ENCODE data around the gene CELF1. TPM values are rescaled to one million over a fixed set of nuclear protein-coding genes. Genes with fewer than 3 reads are reported as not detected.

The CELF1 gene
- 56.9 and 71.4 TPM in 2 replicates for total RNA-seq

DNA sequence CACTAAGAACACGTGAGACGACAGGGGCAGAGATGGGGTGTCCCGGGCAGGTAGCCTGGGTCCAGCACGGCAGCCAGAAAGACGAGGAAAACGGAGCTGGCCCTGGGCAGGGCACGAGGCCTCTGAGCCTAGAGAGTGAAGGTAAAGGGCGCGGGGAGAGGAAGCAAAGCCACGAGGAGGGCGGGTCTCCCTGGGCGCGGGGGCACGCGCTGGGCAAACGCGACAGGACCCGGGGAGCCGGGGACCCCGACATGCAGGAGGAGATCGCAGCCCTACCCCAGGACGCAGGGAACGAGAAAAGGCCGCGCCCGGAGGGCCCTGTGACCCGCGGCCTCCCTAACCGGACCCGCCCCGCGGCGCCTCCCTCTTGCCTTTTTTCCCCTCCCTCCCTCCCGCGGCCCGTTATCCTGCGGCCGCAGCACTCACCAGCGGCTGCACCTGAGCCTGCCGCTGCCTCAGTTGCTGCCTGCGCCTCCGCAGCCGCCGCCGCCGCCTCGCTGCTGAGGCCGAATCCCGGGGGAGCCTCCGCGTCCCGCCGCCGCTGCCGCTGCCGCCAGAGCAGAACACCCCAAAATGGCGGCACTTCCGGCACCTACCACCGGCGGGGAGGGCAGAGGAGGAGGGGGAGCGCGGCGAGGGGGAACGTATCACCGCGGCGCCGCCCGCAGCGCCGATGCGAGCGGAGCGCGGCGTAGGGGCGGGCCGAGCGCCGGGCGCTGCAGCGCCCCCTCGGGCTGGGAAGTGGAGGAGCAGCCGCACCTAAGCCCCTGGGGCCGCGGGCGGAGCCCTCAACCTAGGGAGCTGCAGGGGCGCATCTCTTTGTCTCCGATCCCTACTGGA, at the start of gene CELF1:
CELF1 (minus strand) TSS at position 567 of the 840 bp plus-strand sequence. CDS start 53,609 bp downstream, outside the sequence.

GRCh38 chr11:47593934-47594855, 41.3 kb upstream of the CELF1 start, which contains the start of gene C1QTNF4:
Gene C1QTNF4 (minus strand): TSS chr11:47594411. CDS start chr11:47590810, 3,601 bp downstream.

GRCh38 chr11:47586098-47586855, 33.3 kb upstream of the CELF1 start, which contains the start of gene FAM180B:
Gene FAM180B (plus strand): TSS chr11:47586678. CDS start chr11:47586769, 91 bp downstream.

DNA sequence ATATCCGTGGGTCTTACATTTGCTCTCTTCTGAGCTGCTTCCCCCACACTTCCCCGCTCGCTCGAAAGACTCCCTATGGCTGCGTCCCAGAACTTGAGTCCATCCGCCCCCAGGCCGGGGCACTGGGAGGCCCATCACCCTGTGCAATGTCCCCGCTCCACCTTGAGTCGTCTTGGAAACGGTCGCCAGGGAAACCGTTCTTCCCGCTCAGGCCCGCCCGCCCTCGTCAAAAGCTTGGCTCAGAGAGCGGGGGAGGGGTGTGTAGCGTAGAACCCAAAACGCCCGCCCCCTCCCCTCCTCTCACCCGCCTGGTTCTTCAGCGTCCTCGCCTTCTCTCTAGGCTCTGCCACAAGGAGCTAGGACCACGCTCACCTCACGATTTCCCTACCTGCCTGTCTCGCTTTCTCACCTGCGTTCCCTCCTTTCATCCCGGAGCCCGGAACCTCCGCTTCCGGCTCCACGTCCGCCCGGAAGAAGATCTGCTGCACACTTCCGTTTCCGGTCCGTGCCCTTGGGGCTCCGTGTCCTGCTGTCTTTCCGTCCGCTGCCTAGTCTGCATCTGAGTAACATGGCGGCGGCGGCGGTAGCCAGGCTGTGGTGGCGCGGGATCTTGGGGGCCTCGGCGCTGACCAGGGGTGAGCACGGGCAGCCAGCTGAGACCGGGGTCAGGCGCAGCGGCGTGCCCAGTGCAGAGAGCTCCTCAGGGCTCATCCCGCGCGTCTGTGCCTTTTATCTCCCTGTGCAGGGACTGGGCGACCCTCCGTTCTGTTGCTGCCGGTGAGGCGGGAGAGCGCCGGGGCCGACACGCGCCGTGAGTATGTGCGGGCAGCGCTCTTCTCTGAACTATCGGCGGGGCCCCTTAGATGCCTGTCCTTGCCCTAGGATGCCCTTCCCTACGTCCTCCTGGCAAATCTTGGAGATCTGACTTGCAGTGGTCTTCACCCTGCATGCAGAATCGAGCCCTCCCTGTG, 25.9 kb upstream of the CELF1 start, which contains the start of the genes KBTBD4 and NDUFS3:
KBTBD4 (minus strand) TSS at position 447 of the 971 bp plus-strand sequence; CDS start at position 428, 19 bp downstream.
NDUFS3 (plus strand) TSS at position 551 of the 971 bp plus-strand sequence; CDS start at position 569, 18 bp downstream.

GRCh38 chr11:47565340-47566148, 12.6 kb upstream of the CELF1 start, which contains the start of gene PTPMT1:
Gene PTPMT1 (plus strand): TSS chr11:47565599. CDS start chr11:47565623, 24 bp downstream.

GRCh38 chr11:47448566-47449427, 104.1 kb downstream of the CELF1 start, which contains the start of gene RAPSN:
Gene RAPSN (minus strand): TSS chr11:47449136. CDS start chr11:47448964, 172 bp downstream.

DNA sequence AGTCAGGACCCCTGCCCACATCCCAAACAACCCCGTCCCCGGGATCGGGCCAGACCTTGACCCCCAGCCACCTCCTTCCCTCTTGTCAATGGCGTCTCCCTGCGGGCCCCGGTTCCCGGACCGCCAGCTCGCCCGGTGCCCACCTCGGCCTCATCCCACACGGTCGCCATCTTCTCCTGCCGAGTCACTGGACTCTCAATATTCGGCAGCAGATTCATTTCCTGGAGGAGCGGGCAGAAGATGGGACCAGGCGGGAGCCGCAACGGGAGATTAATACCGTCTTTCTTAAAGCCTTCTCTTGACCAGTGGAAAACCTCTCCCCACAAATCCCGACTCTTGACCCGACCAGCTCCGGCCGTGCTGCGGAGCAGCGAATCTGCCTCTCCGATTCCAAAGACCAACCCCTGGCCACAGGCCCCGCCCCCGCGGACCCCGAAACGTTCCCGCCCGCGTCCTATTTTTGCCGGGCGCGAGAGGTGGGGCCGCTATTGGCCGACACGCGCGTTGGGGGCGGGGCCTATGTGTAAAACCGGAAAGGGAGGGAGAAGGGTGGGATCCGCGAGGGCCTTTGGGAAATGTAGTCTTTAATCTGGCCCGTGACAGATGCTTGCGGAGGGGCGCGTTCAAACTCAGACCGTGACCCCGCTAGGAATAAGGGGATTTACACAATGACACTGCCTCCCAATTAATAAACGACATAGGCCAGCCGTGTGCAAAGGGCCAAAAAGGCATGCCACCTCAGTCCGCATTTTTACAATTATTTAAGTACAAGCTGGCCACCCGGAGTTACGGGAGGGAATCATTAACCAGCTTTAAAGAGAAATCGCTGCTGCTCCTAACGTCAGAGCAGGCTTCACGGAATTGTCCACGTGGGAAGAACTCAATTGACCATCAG, 126.6 kb downstream of the CELF1 start, which contains the start of gene PSMC3:
PSMC3 (minus strand) TSS at position 378 of the 895 bp plus-strand sequence; CDS start at position 218, 160 bp downstream.

Other genes starting within 250 kb of the CELF1 start
- not detected in 2 replicates for gene MYBPC3, start 200.4 kb downstream of the CELF1 start, total RNA-seq
- not detected in 2 replicates for gene SPI1, start 174.6 kb downstream of the CELF1 start, total RNA-seq
- 110 and 188 TPM in 2 replicates for gene SLC39A13, start 144.5 kb downstream of the CELF1 start, total RNA-seq
- 85.3 and 192 TPM in 2 replicates for gene PSMC3, start 126.7 kb downstream of the CELF1 start, total RNA-seq
- not detected in 2 replicates for gene RAPSN, start 104.0 kb downstream of the CELF1 start, total RNA-seq
- 105 and 168 TPM in 2 replicates for gene PTPMT1, start 12.5 kb upstream of the CELF1 start, total RNA-seq
- gene KBTBD4, start 25.8 kb upstream of the CELF1 start, total RNA-seq: 20.4 and 21.5 TPM in 2 replicates
- 63.3 and 65.8 TPM in 2 replicates for gene NDUFS3, start 25.9 kb upstream of the CELF1 start, total RNA-seq
- gene FAM180B, start 33.5 kb upstream of the CELF1 start, total RNA-seq: not detected in 2 replicates
- gene C1QTNF4, start 41.3 kb upstream of the CELF1 start, total RNA-seq: 1.1 and 1.8 TPM in 2 replicates
- gene MTCH2, start 89.4 kb upstream of the CELF1 start, total RNA-seq: 61.1 and 78.9 TPM in 2 replicates
- 0.98 and 2.8 TPM in 2 replicates for gene AGBL2, start 162.2 kb upstream of the CELF1 start, total RNA-seq
- gene FNBP4, start 214.2 kb upstream of the CELF1 start, total RNA-seq: 30.8 and 42.1 TPM in 2 replicates